GM21786 (cell line): ENCODE results near the gene TBRG4.

Experiments used
- ATAC-seq: cut with Tn5 transposase; IDR thresholded peaks from one replicate; pipeline ENCODE4 v1.9.1; 2021; ENCODE audit not compliant: unreplicated experiment

TBRG4 gene

GRCh38 chr7:45060295-45060694 lies 51.2 kb downstream of the TBRG4 start:
- no peak for ATAC-seq

- no peak for ATAC-seq
These were observed 53.6 kb downstream of the TBRG4 start for GRCh38 chr7:45057878-45058277.

- no peak for ATAC-seq
These were observed 55.8 kb downstream of the TBRG4 start for GRCh38 chr7:45055594-45056219.

DNA sequence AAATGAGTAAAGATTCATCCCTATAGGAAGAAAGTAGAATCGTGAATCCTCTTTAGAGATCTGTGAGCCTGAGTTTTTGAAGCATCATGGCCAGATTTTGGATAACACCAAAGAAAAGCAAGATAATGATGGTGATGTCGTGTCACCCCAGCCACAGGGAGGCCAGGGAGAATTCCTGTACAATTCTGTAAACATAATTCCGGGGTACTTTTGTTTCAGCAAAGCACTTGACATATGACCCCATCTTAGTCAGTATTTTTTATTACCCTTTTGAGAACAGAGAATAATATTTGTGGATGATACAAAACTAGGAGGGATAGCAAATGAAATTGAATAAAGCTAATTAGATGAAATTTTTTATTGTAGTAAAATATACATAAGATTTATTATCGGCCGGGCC lies 56.5 kb downstream of the TBRG4 start:
- ATAC-seq = no peak

GRCh38 chr7:45054442-45054841 lies 57.1 kb downstream of the TBRG4 start:
- no peak for ATAC-seq

DNA sequence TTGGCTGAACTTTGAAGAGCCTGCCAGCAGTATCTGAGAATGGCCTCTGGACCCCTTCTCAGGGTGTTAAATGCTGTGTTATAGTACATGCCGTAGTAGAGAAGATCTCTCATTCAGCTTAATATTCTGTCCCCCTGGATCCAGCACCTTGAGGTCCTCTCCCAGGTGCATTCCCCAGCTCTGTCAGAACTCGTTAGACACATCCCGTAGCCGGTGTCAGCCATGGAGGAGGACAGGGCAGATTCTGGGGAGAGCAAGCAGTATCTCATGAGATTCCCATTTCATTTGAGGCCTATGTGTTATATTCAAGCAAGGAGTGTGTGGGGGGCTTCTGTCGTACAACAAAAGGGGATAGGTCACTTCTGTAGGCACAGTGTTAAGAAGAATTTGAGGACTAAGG lies 57.6 kb downstream of the TBRG4 start:
- ATAC-seq = no peak

- ATAC-seq = no peak
These were observed 58.1 kb downstream of the TBRG4 start for GRCh38 chr7:45053401-45053800.

GRCh38 chr7:45052011-45052410 lies 59.5 kb downstream of the TBRG4 start:
- no peak for ATAC-seq

GRCh38 chr7:45050198-45050597 lies 61.3 kb downstream of the TBRG4 start:
- no peak for ATAC-seq
